GM18519 (cell line): Measurements from ENCODE around the gene EEPD1.
"Not testable (repeated sequence)": the region's sequence is repeated elsewhere in the genome, so short reads cannot be mapped to it uniquely, and the experiment has no call there.

Experiments used
- ATAC-seq: cut with Tn5 transposase; IDR thresholded peaks from one replicate; pipeline ENCODE4 v1.9.1; 2021; ENCODE audit warnings: mild to moderate bottlenecking, moderate library complexity; ENCODE audit not compliant: unreplicated experiment, low FRiP score

EEPD1 gene

GRCh38 chr7:36312915-36313334, 159.9 kb downstream of the EEPD1 start:
- no peak for ATAC-seq

GRCh38 chr7:36313607-36314006, 160.6 kb downstream of the EEPD1 start:
- ATAC-seq, result no peak

GRCh38 chr7:36314491-36314890, 161.4 kb downstream of the EEPD1 start:
- ATAC-seq, result no peak

GRCh38 chr7:36315309-36315944, 162.4 kb downstream of the EEPD1 start:
- no peak for ATAC-seq

GRCh38 chr7:36316319-36316718, 163.3 kb downstream of the EEPD1 start:
- ATAC-seq, result no peak

- no peak for ATAC-seq
Measured at GRCh38 chr7:36317276-36317675, 164.2 kb downstream of the EEPD1 start.

- no peak for ATAC-seq
Measured at GRCh38 chr7:36318116-36318515, 165.1 kb downstream of the EEPD1 start.

- ATAC-seq, result not testable (repeated sequence)
Measured at GRCh38 chr7:36321284-36321683, 168.2 kb downstream of the EEPD1 start.

- ATAC-seq, result no peak
Measured at GRCh38 chr7:36336390-36336789, 183.3 kb downstream of the EEPD1 start.

- ATAC-seq, result no peak
Measured at GRCh38 chr7:36338256-36338655, 185.2 kb downstream of the EEPD1 start.

GRCh38 chr7:36343548-36343947, 190.5 kb downstream of the EEPD1 start:
- ATAC-seq, result no peak

- no peak for ATAC-seq
Measured at GRCh38 chr7:36344622-36345021, 191.6 kb downstream of the EEPD1 start.

GRCh38 chr7:36346260-36346831, 193.3 kb downstream of the EEPD1 start:
- ATAC-seq, result no peak

GRCh38 chr7:36348256-36348655, 195.2 kb downstream of the EEPD1 start:
- no peak for ATAC-seq

- no peak for ATAC-seq
Measured at GRCh38 chr7:36348771-36349170, 195.7 kb downstream of the EEPD1 start.

- no peak for ATAC-seq
Measured at GRCh38 chr7:36349626-36350025, 196.6 kb downstream of the EEPD1 start.
